GM12864 (cell line): ENCODE measurements around the gene EVL.

ENCODE experiments used
- DNase-seq: peaks from one replicate; pipeline ENCODE4 v3.0.0-alpha.2; 2011; ENCODE audit warnings: low read depth
- H3K4me3 ChIP-seq: 2 replicates; pipeline ENCODE4 v1.5.1; 2011; ENCODE audit warnings: mild to moderate bottlenecking, low read depth, low read length, control low read depth
- TF ChIP-seq, protein P1 (sequence below): IDR thresholded peaks from 2 replicates; pipeline ENCODE4 v1.5.1; 2011; ENCODE audit warnings: low read depth, mild to moderate bottlenecking, moderate library complexity, low read length, control low read depth, inconsistent platforms; ENCODE audit errors: missing control alignments

The EVL gene

DNA sequence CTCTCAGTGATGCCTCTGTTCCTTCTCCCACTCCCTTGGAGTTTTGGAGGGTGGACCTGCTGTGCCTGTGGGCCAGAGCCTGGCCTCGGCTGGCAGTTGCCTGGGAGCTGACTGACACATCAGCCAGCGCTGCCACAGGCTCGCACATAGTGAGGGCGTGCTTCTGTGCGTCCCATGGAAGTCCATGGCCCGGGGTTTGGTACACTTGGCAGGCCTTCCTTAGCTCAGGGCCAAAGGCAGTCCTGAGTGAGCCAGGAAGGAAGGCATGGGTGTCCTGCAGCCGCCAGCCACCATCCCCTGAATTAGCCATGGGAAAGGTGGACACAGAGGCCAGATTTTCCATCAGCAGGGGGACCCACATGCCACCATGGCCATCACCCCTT is 95.3 kb downstream of the EVL start:
- no peak for DNase-seq
- no peak overlapping the region for H3K4me3 ChIP-seq
- TF ChIP-seq, protein P1, sequence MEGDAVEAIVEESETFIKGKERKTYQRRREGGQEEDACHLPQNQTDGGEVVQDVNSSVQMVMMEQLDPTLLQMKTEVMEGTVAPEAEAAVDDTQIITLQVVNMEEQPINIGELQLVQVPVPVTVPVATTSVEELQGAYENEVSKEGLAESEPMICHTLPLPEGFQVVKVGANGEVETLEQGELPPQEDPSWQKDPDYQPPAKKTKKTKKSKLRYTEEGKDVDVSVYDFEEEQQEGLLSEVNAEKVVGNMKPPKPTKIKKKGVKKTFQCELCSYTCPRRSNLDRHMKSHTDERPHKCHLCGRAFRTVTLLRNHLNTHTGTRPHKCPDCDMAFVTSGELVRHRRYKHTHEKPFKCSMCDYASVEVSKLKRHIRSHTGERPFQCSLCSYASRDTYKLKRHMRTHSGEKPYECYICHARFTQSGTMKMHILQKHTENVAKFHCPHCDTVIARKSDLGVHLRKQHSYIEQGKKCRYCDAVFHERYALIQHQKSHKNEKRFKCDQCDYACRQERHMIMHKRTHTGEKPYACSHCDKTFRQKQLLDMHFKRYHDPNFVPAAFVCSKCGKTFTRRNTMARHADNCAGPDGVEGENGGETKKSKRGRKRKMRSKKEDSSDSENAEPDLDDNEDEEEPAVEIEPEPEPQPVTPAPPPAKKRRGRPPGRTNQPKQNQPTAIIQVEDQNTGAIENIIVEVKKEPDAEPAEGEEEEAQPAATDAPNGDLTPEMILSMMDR, result no peak

DNA sequence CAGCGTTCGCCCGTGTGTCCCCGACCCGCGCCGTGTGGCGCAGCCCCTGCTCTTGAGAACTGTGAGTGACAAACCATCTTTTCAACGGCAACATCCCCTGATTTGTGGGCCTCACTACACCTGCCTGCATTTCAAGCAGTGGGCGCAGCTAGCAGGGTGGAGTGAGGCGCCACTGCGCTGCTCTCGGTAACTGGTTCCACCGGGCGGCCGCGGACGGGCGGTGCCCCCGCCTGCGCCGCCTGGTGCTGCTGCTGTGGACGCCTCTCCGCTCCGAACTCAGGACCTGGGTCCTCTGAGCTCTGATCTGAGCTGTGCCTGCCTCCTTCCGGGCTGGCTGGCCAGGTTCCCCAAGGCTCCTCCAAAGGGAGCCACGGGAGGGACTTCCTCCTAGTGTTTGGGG is 100.2 kb downstream of the EVL start:
- TF ChIP-seq, protein P1, result no peak
- H3K4me3 ChIP-seq, result no peak overlapping the region
- no peak for DNase-seq

DNA sequence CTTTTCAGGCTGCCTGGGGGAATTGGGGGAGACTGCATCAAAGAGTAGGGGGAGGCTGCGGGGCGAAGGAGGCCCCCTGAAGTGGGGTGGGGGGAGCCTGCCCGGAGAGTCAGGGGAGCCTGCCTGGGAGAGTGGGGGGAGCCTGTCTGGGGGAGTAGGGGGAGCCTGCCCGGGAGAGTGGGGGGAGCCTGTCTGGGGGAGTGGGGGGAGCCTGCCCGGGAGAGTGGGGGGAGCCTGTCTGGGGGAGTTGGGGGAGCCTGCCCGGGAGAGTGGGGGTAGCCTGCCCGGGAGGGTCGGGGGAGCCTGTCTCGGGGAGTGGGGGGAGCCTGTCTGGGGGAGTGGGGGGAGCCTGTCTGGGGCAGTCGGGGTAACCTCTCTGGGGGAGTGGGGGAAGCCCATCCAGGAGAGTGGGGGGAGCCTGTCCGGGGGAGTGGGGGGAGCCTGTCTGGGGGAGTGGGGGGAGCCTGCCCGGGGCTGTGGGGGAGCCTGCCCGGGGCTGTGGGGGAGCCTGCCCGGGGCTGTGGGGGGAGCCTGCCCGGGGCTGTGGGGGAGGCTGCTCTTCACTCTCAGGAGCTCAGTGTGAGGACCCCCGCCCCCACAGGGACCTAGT is 100.7 kb downstream of the EVL start:
- H3K4me3 ChIP-seq, result peak overlapping the region; percentile 47

DNA sequence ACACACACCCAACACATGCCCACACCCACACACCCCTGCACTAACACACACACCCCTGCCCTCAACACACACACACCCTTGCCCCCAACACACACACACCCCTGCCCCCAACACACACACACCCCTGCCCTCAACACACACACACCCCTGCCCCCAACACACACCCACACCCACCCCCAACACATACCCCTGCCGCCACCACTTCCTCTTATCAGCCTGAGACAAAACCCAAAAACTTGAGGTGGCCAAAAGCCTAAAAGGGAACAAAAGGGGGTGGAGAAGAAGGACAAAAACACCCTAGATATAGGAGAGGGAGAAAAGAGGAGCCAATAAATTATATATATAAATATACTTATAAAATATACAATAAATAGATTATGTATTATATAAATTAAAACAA is 103.3 kb downstream of the EVL start:
- no peak for DNase-seq
- TF ChIP-seq, protein P1, result no peak
- no peak overlapping the region for H3K4me3 ChIP-seq

More for the DNA sequence above, 100.7 kb downstream of the EVL start:
- no peak for DNase-seq
- TF ChIP-seq, protein P1, result no peak

DNA sequence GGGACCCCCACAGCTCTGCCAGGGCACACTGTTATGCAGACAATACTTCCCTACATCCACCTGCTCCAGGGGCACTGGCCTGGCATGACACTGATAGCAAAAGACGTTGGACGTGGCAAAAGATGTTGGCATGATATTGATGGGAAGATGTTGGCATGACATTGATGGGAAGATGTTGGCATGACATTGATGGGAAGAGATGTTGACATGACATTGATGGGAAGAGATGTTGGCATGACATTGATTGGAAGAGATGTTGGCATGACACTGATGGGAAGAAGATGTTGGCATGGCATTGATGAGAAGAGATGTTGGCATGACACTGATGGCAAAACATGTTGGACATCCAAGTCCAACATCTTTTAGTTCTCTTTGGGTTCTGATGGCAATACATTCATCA is 105.7 kb downstream of the EVL start:
- TF ChIP-seq, protein P1, result no peak
- H3K4me3 ChIP-seq, result no peak overlapping the region
- no peak for DNase-seq

DNA sequence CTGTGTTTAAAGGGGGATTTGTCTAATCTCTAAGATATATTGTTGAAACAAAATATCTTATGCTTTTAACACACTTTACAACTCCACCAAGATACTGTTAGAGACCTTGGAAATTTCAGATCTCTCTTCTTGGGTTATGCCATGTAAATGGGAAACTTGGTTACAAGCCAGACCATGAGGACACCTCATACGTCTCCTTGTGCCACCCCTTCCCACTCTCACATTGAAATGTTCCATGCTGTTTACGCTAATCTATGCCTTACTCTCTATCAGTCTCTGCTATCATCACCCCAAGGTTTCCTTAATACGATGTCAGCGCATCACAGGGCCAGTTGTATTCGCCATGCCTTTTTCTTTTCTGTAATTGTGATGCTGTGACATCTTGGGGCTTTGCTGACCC is 107.6 kb downstream of the EVL start:
- TF ChIP-seq, protein P1, result no peak
- H3K4me3 ChIP-seq, result no peak overlapping the region
- no peak for DNase-seq

DNA sequence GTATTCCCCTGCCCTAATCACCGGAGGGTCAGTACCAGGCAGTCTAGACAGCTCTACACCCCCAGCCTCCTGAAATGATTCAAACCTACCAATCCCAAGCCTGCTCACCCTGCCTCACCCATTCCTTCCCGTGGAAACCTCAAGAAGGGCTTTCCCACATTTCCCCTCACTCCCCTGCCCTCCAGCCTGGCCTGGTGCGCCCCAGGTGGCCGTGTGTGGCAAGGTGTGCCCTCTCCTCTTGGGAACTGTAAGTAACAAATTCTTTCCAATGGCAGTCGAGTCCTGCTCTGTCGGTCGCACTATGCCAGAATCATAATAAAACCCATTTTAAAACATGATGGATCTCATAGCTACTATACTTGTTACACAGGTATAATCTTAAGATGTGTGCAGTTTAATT is 108.1 kb downstream of the EVL start:
- DNase-seq, result no peak
- H3K4me3 ChIP-seq, result no peak overlapping the region
- TF ChIP-seq, protein P1, result no peak
